GM19328 (cell line): ENCODE results near the gene MAP3K5.
"Not testable (repeated sequence)": the region's sequence is repeated elsewhere in the genome, so short reads cannot be mapped to it uniquely, and the experiment has no call there.

ENCODE experiments used
- ATAC-seq: cut with Tn5 transposase; IDR thresholded peaks from one replicate; pipeline ENCODE4 v1.9.1; 2021; ENCODE audit warnings: mild to moderate bottlenecking, moderate library complexity; ENCODE audit not compliant: unreplicated experiment

MAP3K5 gene

GRCh38 chr6:136693090-136693489 is 99.2 kb downstream of the MAP3K5 start:
- ATAC-seq: no peak

GRCh38 chr6:136687894-136688293 is 104.4 kb downstream of the MAP3K5 start:
- ATAC-seq: not testable (repeated sequence)

GRCh38 chr6:136685540-136686108 is 106.7 kb downstream of the MAP3K5 start:
- no peak for ATAC-seq

GRCh38 chr6:136684466-136684865 is 107.8 kb downstream of the MAP3K5 start:
- no peak for ATAC-seq

GRCh38 chr6:136683209-136683941 is 108.9 kb downstream of the MAP3K5 start:
- ATAC-seq: no peak

- ATAC-seq: no peak
These were observed 110.0 kb downstream of the MAP3K5 start for GRCh38 chr6:136682292-136682691.

- no peak for ATAC-seq
These were observed 114.5 kb downstream of the MAP3K5 start for GRCh38 chr6:136677822-136678221.

- ATAC-seq: no peak
These were observed 114.9 kb downstream of the MAP3K5 start for GRCh38 chr6:136677344-136677743.

- no peak for ATAC-seq
These were observed 116.2 kb downstream of the MAP3K5 start for GRCh38 chr6:136676075-136676474.

- ATAC-seq: no peak
These were observed 118.7 kb downstream of the MAP3K5 start for GRCh38 chr6:136673571-136673970.

- no peak for ATAC-seq
These were observed 120.1 kb downstream of the MAP3K5 start for GRCh38 chr6:136672144-136672543.

GRCh38 chr6:136669299-136669699 is 123.0 kb downstream of the MAP3K5 start:
- ATAC-seq: no peak

- no peak for ATAC-seq
These were observed 123.7 kb downstream of the MAP3K5 start for GRCh38 chr6:136668571-136668970.

- no peak for ATAC-seq
These were observed 126.2 kb downstream of the MAP3K5 start for GRCh38 chr6:136666041-136666440.

- no peak for ATAC-seq
These were observed 129.7 kb downstream of the MAP3K5 start for GRCh38 chr6:136662347-136663237.

- ATAC-seq: no peak
These were observed 131.6 kb downstream of the MAP3K5 start for GRCh38 chr6:136660727-136661126.

- ATAC-seq: no peak
These were observed 132.2 kb downstream of the MAP3K5 start for GRCh38 chr6:136659991-136660499.

GRCh38 chr6:136658711-136659110 is 133.6 kb downstream of the MAP3K5 start:
- no peak for ATAC-seq

GRCh38 chr6:136657666-136658065 is 134.6 kb downstream of the MAP3K5 start:
- no peak for ATAC-seq

GRCh38 chr6:136656121-136656520 is 136.2 kb downstream of the MAP3K5 start:
- no peak for ATAC-seq

GRCh38 chr6:136655239-136656014 is 136.8 kb downstream of the MAP3K5 start:
- no peak for ATAC-seq
